Hypothalamus (tissue), 51 donors: ENCODE results near the gene MTAP.

Experiments used
- DNase-seq, 51 donors: peaks; one replicate each; lab custom pipeline; 2025; lab: John Stamatoyannopoulos, UW

The MTAP gene

DNA sequence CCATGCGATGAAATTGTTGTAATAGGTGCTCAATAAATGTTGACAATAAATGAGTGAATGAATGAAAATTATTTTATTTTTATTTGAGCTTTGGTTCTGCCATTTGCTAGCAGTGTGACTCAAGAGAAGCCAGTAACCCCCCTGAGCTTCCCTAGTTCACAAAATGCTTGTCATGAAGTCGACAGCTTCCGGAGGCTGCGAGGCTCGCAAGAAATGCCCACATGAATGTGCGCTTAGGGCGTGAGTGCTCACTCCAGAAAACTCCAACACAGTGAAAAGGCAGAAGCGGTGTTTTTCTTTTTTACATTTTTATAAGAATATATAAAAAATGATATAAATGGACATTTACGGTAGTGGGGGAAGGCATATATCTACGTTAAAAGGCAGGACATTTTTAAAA, 165.3 kb downstream of the MTAP start:
- DNase-seq, result no peak

DNA sequence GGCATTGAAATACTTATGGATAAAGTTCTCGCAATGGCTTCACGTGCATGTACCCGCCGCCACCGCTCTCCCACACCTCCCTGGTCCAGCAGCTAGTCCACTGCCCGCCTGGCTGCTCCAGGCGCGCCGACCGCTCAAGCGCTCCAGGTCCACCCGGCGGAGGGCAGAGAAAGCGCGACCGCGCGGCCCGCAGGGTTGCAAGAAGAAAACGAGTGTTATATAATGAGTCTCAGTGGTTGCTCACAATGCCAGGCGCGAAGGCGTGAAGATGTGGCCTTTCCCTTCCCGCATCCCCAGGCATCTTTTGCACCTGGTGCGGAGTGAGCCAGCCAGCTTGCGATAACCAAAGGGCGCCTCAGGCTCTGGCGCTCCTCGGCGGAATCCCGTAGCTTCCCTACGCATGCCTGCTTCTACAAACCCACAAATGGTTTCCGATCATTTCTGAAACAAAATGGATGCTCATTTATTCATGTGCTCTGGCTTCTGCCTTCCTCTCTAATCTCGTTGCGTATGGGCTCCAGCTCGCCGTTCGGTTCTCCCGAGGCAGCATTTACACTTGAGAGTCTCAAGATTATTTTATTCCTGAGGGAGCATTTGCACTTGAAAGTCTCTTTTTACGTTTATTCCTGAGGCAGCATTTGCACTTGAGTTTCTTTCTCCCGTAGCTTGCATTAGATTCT, 166.0 kb downstream of the MTAP start:
- DNase-seq, result no peak

DNA sequence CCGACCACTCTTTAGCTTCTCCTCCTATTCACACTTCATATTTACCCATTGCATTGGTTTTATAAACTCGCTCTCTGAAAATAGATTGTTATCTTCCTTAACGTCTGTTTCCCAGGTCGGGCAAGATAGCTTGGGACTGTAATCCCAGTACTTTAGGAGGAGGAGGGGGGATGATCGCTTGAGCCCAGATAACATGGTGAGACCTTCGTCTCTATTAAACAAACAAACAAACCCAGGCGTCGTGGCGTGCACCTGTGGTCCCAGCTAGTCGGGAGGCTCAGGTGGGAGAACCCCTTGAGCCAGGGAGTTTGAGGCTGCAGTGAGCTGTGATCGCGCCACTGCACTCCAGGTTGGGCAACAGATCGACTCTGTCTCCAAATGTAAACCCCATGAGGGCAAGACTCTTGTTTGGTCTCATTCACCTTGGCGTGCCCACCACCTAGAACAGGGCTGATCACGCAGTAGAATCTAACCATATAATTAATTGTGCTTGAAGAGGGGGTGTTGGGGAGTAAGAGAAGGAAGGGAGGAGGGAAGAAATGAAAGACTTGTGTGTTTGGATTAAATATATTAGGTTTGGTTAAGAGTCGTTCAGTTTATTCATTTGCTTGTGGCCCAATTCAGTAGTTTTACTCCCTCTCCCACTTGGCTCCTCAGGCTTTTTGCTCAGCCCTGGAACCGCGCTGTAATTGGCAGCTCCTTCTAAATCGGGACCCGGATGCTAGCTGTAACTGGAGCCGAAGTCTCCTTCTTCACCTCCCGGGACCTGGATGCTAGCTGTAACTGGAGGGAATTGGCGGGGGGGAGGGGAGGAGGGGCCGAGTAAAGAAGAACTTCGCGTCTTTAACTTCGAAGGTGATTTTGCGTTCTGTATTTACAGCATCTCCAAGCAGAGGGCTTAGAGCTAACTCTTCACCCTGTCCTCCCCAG, 166.8 kb downstream of the MTAP start:
- no peak for DNase-seq

DNA sequence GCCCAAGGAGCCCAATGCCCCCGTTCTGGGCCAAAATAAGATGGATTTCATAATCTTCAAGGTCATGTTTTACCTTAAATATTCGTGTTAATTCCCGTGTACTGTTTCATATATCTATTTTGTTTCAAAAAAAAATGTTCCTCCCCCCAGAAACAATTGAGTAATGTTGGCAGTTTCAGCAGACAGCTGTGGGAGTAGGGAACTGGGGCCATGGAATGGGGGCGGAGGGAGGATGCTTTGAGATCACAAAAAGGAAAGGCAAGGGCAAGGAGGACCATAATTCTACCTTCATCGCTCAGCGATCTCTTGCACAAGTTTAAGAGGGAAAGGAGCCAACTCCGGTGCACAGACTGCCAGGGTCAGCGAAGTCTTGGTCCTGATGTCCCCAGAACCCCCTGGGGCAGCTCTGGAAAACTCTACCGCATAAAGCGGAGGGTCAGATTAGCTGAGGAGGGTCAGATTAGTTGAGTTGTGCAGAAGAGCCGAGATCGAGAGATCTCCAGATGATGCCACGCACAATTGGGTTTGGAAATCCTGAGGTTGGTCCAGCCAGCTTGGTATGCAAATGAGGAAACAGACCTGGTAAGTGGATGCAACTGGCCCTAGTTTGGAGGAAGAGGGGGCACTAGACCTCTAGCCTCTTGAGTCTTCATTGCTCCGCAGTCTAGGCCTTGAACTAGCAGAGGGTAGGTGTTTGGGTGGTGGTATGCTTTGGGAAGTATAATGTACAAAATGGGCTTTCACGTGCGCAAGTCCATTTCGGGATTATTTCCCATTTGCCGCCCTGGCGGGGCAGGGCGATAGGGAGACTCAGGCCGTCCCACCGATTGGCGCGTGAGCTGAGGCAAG, 167.7 kb downstream of the MTAP start:
- DNase-seq, result no peak

DNA sequence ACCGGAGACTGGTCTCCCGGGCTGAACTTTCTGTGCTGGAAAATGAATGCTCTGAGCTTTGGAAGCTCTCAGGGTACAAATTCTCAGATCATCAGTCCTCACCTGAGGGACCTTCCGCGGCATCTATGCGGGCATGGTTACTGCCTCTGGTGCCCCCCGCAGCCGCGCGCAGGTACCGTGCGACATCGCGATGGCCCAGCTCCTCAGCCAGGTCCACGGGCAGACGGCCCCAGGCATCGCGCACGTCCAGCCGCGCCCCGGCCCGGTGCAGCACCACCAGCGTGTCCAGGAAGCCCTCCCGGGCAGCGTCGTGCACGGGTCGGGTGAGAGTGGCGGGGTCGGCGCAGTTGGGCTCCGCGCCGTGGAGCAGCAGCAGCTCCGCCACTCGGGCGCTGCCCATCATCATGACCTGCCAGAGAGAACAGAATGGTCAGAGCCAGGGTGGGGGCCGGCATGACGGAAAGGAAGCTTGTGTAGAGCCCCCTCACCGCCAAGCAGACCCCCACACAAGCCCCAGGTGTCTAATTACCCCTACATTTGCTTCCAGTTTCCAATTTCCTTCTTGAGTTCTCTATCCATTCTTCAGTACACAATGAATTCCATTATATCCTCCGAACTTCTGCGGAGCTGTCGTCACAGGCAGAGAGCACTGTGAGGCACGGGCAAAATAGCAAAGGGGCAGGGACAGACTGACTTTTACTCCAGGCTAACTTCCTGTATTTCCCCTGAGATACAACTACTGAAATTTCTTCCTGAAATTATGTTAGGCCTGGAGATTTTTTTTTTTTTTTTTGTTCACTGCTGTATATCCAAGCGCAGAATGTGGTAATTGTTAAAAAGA, 168.6 kb downstream of the MTAP start:
- no peak for DNase-seq

DNA sequence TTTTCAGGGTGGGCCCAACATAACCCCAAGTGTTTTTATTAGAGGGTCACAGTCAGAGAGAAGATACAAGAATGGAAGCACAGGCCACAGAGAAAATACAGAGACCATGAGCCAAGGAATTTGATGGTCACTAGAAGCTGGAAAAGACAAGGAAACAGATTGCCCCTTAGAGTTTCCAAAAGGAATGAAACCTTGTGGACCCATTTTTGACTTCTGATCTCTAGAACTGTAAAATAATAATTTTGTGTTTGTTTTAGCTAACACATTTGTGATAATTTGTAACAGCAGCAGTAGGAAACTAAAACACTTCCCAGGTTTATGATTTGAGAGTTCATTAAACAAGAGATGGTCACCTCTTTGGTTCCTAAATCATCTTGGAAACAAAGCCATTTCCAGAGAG, 169.9 kb downstream of the MTAP start:
- no peak for DNase-seq

DNA sequence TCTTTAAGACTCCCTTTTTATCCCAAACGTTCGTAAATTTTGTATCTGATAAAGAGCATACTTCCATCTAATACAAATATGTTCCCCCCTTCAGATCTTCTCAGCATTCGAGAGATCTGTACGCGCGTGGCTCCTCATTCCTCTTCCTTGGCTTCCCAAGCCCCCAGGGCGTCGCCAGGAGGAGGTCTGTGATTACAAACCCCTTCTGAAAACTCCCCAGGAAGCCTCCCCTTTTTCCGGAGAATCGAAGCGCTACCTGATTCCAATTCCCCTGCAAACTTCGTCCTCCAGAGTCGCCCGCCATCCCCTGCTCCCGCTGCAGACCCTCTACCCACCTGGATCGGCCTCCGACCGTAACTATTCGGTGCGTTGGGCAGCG, 171.9 kb downstream of the MTAP start:
- no peak for DNase-seq

DNA sequence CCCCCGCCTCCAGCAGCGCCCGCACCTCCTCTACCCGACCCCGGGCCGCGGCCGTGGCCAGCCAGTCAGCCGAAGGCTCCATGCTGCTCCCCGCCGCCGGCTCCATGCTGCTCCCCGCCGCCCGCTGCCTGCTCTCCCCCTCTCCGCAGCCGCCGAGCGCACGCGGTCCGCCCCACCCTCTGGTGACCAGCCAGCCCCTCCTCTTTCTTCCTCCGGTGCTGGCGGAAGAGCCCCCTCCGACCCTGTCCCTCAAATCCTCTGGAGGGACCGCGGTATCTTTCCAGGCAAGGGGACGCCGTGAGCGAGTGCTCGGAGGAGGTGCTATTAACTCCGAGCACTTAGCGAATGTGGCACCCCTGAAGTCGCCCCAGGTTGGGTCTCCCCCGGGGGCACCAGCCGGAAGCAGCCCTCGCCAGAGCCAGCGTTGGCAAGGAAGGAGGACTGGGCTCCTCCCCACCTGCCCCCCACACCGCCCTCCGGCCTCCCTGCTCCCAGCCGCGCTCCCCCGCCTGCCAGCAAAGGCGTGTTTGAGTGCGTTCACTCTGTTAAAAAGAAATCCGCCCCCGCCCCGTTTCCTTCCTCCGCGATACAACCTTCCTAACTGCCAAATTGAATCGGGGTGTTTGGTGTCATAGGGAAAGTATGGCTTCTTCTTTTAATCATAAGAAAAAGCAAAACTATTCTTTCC, 172.4 kb downstream of the MTAP start:
- DNase-seq, result no peak

DNA sequence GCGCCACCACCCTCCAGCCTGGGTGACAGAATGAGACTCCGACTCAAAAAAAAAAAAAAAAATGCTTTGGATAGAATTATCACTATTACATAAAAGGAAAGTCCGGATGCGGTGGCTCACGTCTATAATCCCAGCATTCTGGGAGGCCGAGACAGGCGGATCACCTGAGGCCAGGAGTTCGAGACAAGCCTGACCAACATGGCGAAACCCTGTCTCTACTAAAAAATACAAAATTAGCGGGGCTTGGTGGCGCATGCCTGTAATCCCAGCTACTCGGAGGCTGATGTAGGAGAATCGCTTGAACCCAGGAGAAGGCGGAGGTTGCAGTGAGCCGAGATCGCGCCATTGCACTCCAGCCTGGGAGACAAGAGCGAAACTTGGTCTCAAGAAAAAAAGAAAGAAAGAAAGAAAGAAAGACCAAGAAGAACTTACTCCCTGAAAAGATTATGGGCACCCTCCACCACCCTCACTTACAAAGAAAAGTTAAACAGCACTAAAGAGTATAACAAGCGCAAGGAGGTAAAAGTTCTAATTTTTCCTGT, 174.0 kb downstream of the MTAP start:
- no peak for DNase-seq

DNA sequence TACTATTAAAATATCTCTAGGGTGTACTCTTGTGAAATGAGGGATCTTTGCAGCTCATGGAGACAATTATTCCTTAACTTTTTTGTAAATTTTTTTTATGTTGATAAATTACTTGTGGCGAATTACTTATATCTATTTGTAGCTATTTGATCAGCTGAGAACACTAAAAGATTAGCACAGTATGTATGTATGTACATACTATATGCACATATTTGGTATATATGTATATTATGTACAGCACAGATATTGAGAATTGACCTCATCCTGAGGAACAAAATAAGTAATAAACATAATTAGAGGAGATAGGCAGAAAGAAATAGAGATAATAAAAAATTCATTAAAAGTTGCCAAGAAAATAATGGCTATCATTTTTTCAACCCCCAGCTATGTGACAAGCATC, 180.0 kb downstream of the MTAP start:
- no peak for DNase-seq

DNA sequence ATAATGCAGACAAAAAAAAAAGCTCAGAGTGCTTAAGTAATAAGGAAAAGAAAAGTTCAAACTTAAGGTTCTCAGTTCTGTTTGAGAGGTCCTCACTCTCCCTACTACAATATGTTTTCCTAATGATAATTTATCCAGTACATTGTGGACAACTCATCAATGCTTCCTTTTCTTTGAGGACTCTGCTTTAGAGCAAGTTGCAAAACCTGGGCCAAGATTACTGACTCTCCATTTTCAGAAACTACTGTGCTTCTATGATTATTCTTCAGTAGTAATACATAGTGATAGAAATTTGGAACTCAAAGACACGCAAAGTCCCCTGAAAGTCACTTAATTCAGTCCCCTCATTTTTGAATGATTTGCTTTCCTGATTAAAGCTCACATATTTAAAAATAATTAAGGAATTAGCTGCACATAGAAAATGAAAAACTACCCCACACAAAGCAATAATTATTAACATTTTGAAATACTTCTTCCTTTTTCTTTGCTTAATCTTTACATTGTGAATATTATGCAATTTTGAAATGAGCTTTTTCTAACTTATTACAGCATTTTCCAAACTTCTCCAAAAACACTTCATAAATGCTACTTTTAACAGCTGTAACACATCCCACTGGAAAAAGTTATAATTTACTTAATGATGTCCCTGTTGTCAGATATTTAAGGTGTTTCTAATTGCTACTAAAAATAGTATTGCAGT, 180.6 kb downstream of the MTAP start:
- DNase-seq, result no peak

DNA sequence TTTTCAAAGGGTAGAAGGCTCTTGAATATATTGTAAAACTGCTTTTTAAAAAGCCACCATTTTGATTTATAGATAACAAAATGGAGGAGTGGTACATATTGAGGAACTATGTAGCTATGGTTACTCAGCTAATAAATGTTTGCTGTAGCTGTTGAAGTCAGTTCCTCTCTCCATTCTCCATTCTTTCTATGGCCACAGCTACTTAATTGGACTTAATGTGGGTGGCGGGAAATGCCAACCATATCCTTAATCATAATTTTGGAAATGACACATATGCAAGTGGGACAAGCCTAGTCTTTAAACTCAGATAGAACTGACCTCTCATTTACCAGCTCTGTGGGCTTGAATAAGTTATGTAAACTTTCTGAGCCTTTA, 181.1 kb downstream of the MTAP start:
- DNase-seq, result no peak

DNA sequence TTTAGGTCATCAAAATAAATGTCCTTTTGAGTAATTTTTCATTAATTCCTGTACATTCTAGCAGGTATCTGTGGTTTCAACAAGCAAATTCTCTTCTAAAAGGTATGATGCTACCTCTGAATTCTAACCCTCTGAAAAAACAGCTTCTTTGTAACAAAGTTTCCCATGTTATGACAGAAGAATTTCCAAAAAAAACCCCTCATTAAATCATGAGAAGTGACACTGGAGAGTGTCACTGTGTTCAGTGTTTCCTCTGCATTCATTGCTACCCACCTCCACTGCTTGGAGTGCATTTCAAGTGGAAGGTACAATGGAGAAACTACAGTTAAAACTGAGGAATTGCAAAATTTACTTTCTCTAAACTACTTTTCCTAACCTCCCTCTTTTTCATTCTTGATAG, 181.7 kb downstream of the MTAP start:
- DNase-seq, result no peak

DNA sequence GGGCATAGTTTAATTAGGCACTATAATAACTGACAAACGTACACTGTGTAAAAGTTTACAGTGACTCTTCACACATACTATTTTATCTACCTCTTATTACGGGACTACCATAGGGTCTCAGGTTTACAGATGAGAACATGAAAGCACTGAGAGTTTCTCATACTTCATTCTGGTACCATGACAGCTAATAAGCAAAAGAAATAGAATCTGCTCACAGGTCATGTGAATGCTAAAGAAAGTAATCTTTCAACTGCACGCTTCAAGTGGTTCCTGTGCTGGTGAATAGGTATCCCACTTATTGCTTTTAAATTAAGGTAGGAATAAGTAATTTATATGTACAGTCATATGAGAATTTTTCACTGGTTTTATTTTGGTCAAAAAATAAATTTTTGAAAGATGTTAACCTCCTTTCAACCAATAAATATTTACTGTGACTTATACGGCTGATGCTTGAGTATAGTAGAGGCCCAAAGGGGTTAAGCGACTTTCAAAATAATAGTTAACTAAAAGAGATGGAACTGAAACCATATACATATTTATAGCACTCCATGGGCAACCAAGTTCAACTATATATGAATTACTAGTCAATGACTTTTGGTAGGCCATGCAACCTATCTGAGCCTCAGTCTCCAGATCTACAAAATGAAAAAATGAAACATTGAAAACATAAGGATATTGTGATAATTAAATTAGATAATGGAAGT, 183.7 kb downstream of the MTAP start:
- no peak for DNase-seq
